Transverse colon (tissue), 4 donors: ENCODE measurements around the gene PRDM1.

ENCODE experiments used
- POLR2A ChIP-seq: fragments of 450-650 bp; IDR thresholded peaks from one replicate; pipeline ENCODE4 v1.6.1; 2016; ENCODE audit warnings: antibody characterized with exemption, mild to moderate bottlenecking, moderate library complexity
- POLR2AphosphoS5 ChIP-seq, 3 donors: sonication (generic); formaldehyde crosslinking; IDR thresholded peaks; one replicate each; pipeline ENCODE4 v1.6.1; 2016; ENCODE audit warnings: antibody characterized with exemption in 3 of 3
- TF ChIP-seq, protein P1 (sequence below), 5 experiments: fragments of 200-600 bp in 3 of 5; fragments of 450-650 bp in 2 of 5; sonication (generic) in 3 of 5; IDR thresholded peaks; 1 replicate in 2 of 5; 2 replicates in 3 of 5; pipeline ENCODE4 v1.5.1; 2016 to 2017; ENCODE audit warnings: antibody characterized with exemption in 5 of 5, inconsistent platforms in 3 of 5, mild to moderate bottlenecking in 2 of 5, moderate library complexity in 1 of 5

DNA sequence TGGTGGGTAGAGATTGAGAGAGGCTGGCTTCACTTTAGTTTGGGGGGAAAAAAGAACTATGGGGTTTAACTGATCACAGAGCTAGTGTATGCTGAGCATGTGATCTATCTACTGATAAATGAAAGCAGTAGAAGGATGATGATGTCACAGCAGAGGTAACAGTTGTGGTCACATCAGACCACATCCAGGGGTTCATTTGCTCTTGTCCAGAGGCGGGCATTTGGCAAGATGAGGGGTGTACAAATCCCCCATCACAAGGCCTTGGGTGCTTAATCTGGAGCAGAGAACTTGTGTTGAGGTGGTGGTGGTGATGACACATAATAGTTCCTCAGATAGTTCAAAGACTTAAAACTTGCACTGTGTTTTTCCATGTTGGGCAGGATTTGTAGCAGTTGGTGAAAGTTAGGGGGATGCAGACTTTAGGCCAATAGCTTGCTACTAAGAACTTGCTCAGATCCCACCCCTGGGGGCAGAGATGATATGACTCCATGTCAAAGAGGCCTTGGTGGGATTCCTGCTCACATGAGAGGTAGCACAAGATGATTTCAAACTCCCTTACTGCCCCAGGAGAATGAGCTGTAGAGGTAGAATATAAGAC lies 63.4 kb downstream of the PRDM1 start:
- TF ChIP-seq, protein P1, sequence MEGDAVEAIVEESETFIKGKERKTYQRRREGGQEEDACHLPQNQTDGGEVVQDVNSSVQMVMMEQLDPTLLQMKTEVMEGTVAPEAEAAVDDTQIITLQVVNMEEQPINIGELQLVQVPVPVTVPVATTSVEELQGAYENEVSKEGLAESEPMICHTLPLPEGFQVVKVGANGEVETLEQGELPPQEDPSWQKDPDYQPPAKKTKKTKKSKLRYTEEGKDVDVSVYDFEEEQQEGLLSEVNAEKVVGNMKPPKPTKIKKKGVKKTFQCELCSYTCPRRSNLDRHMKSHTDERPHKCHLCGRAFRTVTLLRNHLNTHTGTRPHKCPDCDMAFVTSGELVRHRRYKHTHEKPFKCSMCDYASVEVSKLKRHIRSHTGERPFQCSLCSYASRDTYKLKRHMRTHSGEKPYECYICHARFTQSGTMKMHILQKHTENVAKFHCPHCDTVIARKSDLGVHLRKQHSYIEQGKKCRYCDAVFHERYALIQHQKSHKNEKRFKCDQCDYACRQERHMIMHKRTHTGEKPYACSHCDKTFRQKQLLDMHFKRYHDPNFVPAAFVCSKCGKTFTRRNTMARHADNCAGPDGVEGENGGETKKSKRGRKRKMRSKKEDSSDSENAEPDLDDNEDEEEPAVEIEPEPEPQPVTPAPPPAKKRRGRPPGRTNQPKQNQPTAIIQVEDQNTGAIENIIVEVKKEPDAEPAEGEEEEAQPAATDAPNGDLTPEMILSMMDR (IDR thresholded peaks at IDR 0.05) = no peak
- no peak for TF ChIP-seq POLR2A
- no peak for TF ChIP-seq POLR2AphosphoS5 (IDR thresholded peaks at IDR 0.05)
